Neuronal stem cell (in vitro differentiated cells): ENCODE results near the gene FAM174C.
A peak's percentile ranks its signal among the peaks of the same experiment; 100 is the strongest.

Experiments
- DNase-seq: peaks from one replicate; pipeline ENCODE4 v3.0.0-alpha.2; 2013; ENCODE audit warnings: low spot score
- H2AFZ ChIP-seq: one replicate; pipeline ENCODE4 v1.6.1; 2013; ENCODE audit warnings: mild to moderate bottlenecking, low read length, inconsistent platforms
- H2AK5ac ChIP-seq: 2 replicates; pipeline ENCODE4 v1.6.1; 2013; ENCODE audit warnings: low read depth, mild to moderate bottlenecking, inconsistent platforms, low read length, moderate library complexity, mixed read lengths
- H2BK120ac ChIP-seq: 2 replicates; pipeline ENCODE4 v1.6.1; 2013; ENCODE audit warnings: low read depth, mild to moderate bottlenecking, inconsistent platforms, low read length, moderate library complexity, mixed read lengths
- H2BK12ac ChIP-seq: one replicate; pipeline ENCODE4 v1.6.1; 2013; ENCODE audit warnings: low read length, inconsistent platforms
- H2BK15ac ChIP-seq: 2 replicates; pipeline ENCODE4 v1.6.1; 2013; ENCODE audit warnings: mild to moderate bottlenecking, low read length, inconsistent platforms, mixed read lengths
- H2BK5ac ChIP-seq: one replicate; pipeline ENCODE4 v1.6.1; 2013; ENCODE audit warnings: inconsistent platforms, mild to moderate bottlenecking, low read length, moderate library complexity
- H3K14ac ChIP-seq: one replicate; pipeline ENCODE4 v1.6.1; 2013; ENCODE audit warnings: low read length, inconsistent platforms
- H3K18ac ChIP-seq: 2 replicates; pipeline ENCODE4 v1.6.1; 2013; ENCODE audit warnings: low read length, inconsistent platforms
- H3K23ac ChIP-seq: 2 replicates; pipeline ENCODE4 v1.6.1; 2013; ENCODE audit warnings: low read depth, mild to moderate bottlenecking, mixed read lengths, low read length, inconsistent platforms; ENCODE audit not compliant: poor library complexity
- H3K27ac ChIP-seq: replicated peaks from 3 replicates; pipeline ENCODE4 v1.5.1; 2013; ENCODE audit warnings: low read length, inconsistent platforms
- H3K27me3 ChIP-seq, 3 experiments: 2 replicates each; pipeline ENCODE4 v1.6.1; 2013; ENCODE audit warnings: low read length in 3 of 3, mild to moderate bottlenecking in 2 of 3, inconsistent platforms in 1 of 3, low read depth in 1 of 3, mixed read lengths in 1 of 3, moderate library complexity in 1 of 3; ENCODE audit not compliant: control insufficient read depth in 3 of 3, insufficient read depth in 3 of 3
- H3K36me3 ChIP-seq, 2 donors: replicated peaks in 1 of 2; 2 replicates each; pipeline ENCODE4 v1.6.1; 2013; ENCODE audit warnings: low read length in 2 of 2; ENCODE audit not compliant: control insufficient read depth in 2 of 2, insufficient read depth in 2 of 2
- H3K4ac ChIP-seq: 2 replicates; pipeline ENCODE4 v1.6.1; 2013; ENCODE audit warnings: inconsistent platforms, mild to moderate bottlenecking, low read length, moderate library complexity
- H3K4me1 ChIP-seq, 2 donors: 1 replicate in 1 of 2; 2 replicates in 1 of 2; pipeline ENCODE4 v1.6.1; 2013; ENCODE audit warnings: low read length in 2 of 2, low read depth in 1 of 2; ENCODE audit not compliant: control insufficient read depth in 2 of 2, insufficient read depth in 1 of 2
- H3K4me2 ChIP-seq: one replicate; pipeline ENCODE4 v1.6.1; 2013; ENCODE audit warnings: mild to moderate bottlenecking, low read length, inconsistent platforms; ENCODE audit not compliant: insufficient read depth, poor library complexity, severe bottlenecking
- H3K4me3 ChIP-seq, 2 donors: 2 replicates each; pipeline ENCODE4 v1.5.1; 2013; ENCODE audit warnings: low read length in 2 of 2, mild to moderate bottlenecking in 2 of 2, inconsistent platforms in 1 of 2, moderate library complexity in 1 of 2
- H3K79me1 ChIP-seq: one replicate; pipeline ENCODE4 v1.6.1; 2013; ENCODE audit warnings: low read depth, mild to moderate bottlenecking, inconsistent platforms, low read length, moderate library complexity
- H3K9ac ChIP-seq: one replicate; pipeline ENCODE4 v1.6.1; 2013; ENCODE audit warnings: mild to moderate bottlenecking, low read depth, low read length, inconsistent platforms; ENCODE audit not compliant: poor library complexity
- H3K9me3 ChIP-seq, 2 donors: replicated peaks in 1 of 2; 2 replicates each; pipeline versions ENCODE3 to v1.6.1; 2013; ENCODE audit warnings: low read length in 2 of 2, mild to moderate bottlenecking in 2 of 2, inconsistent platforms in 1 of 2, low read depth in 1 of 2, mixed read lengths in 1 of 2, moderate library complexity in 1 of 2; ENCODE audit not compliant: control insufficient read depth in 2 of 2, insufficient read depth in 1 of 2
- H4K8ac ChIP-seq: one replicate; pipeline ENCODE4 v1.6.1; 2013; ENCODE audit warnings: low read depth, mild to moderate bottlenecking, inconsistent platforms, low read length, moderate library complexity
- H4K91ac ChIP-seq: one replicate; pipeline ENCODE4 v1.6.1; 2013; ENCODE audit warnings: low read length, low read depth, mild to moderate bottlenecking, inconsistent platforms; ENCODE audit not compliant: poor library complexity
- WGBS, 2 donors: extraction: QIAGEN DNeasy Blood & Tissue Kit; methylation state at CpG; one replicate each; pipeline ENCODE4 v1.1.7; 2013; ENCODE audit warnings: missing lambda C conversion rate in 2 of 2, mixed read lengths in 1 of 2; ENCODE audit not compliant: insufficient read length in 2 of 2, insufficient replicate concordance in 1 of 2; ENCODE audit errors: extremely low coverage in 2 of 2; 5-methylcytosine and 5-hydroxymethylcytosine counted together

Gene FAM174C

GRCh38 chr19:1321539-1321938 lies 46.2 kb downstream of the FAM174C start:
- H3K27ac ChIP-seq: no peak overlapping the region
- H3K9me3 ChIP-seq: no peaks in the 10 kb centered on the region
- peak overlapping the region; percentile 24 for H3K4ac ChIP-seq
- H2AFZ ChIP-seq: no peak overlapping the region
- peak overlapping the region; percentile 38 for H3K18ac ChIP-seq
- peak overlapping the region; percentile 61 for H3K14ac ChIP-seq
- DNase-seq: no peak
- peaks cover 0 to 35% (median 1%) of the 10 kb centered on the region in 3 experiments for H3K27me3 ChIP-seq
- no peak overlapping the region for H3K23ac ChIP-seq
- H3K4me2 ChIP-seq: no peak overlapping the region
- peak overlapping the region in 1 of 2 donors; percentile 51 for H3K4me3 ChIP-seq
- H2AK5ac ChIP-seq: peak overlapping the region; percentile 76
- no CpG with 5 or more reads among the region's 9 CpGs for WGBS, 2 donors
- no peaks in the 10 kb centered on the region for H3K79me1 ChIP-seq
- H4K91ac ChIP-seq: no peak overlapping the region
- peak overlapping the region; percentile 44 for H2BK12ac ChIP-seq
- no peak overlapping the region for H4K8ac ChIP-seq
- no peak overlapping the region for H3K9ac ChIP-seq
- no peaks in the 10 kb centered on the region for H3K36me3 ChIP-seq
- H2BK15ac ChIP-seq: peak overlapping the region; percentile 69
- no peak overlapping the region for H2BK5ac ChIP-seq
- no peak overlapping the region for H2BK120ac ChIP-seq
- peaks cover 9 to 11% of the 10 kb centered on the region in 2 donors for H3K4me1 ChIP-seq

GRCh38 chr19:1322198-1322981 lies 47.1 kb downstream of the FAM174C start:
- Histone ChIP-seq H3K27ac (no peak overlapping the region), H3K4me1 (peaks cover 9 to 11% of the 10 kb centered on the region in 2 donors), H3K4me2 (no peak overlapping the region), H3K36me3 (no peaks in the 10 kb centered on the region), H3K14ac (no peak overlapping the region), H2BK5ac (peak overlapping the region; percentile 24), H3K4ac (no peak overlapping the region), H2BK120ac (no peak overlapping the region), H4K91ac (no peak overlapping the region), H4K8ac (no peak overlapping the region), H3K4me3 (no peak overlapping the region), H3K23ac (no peak overlapping the region), H3K9ac (no peak overlapping the region), H3K9me3 (no peaks in the 10 kb centered on the region), H3K79me1 (no peaks in the 10 kb centered on the region), H2BK12ac (peak overlapping the region; percentile 73), H2AFZ (no peak overlapping the region), H2AK5ac (peak overlapping the region; percentile 71), H3K27me3 (peaks cover 0 to 26% (median 0%) of the 10 kb centered on the region in 3 experiments), H3K18ac (peak overlapping the region; percentile 72), H2BK15ac (peak overlapping the region; percentile 93)
- DNase-seq: no peak
- WGBS, 2 donors: no CpG with 5 or more reads among the region's 16 CpGs

DNA sequence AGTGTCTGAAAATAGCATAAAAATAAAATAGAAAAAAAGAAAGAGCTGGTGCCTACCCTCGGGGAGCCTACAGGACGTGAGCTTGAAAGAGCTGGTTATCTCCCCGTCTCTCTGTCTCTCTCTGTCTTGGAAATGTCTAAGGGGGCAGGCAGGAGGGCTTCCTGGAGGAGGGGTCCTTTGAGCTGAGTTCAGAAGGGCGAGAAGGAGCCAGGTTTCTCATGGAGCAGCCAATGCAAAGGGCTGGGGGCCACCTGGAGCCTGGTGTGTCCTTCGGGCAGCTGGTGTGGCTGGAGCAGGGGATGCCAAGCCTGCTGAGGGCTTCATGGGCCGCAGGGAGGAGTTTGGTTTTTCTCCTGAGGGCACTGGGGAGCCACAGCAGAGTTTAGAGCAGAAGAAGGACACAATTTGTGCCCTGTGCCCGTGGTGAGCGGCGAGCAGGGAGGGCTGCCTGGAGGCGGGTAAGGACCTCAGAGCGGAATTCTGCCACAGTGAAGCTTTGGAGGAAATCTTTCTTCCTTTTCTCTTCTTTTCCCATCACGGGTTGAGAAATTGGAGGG lies 49.0 kb downstream of the FAM174C start:
- peak overlapping the region; percentile 86 for H2AK5ac ChIP-seq
- H3K79me1 ChIP-seq: no peaks in the 10 kb centered on the region
- peak overlapping the region; percentile 24 for H2BK5ac ChIP-seq
- no peak overlapping the region for H3K14ac ChIP-seq
- no peak overlapping the region for H4K91ac ChIP-seq
- no peak for DNase-seq
- no peak overlapping the region for H3K18ac ChIP-seq
- H3K9me3 ChIP-seq: no peaks in the 10 kb centered on the region
- H3K27ac ChIP-seq: no peak overlapping the region
- H3K27me3 ChIP-seq: peaks cover 0 to 8% (median 0%) of the 10 kb centered on the region in 3 experiments
- H2BK12ac ChIP-seq: no peak overlapping the region
- peaks cover 2 to 3% of the 10 kb centered on the region in 2 donors for H3K4me1 ChIP-seq
- no peak overlapping the region for H3K4ac ChIP-seq
- H2BK15ac ChIP-seq: peak overlapping the region; percentile 98
- H3K23ac ChIP-seq: no peak overlapping the region
- no peak overlapping the region for H3K4me3 ChIP-seq
- WGBS, 2 donors: no CpG with 5 or more reads among the region's 12 CpGs
- H2BK120ac ChIP-seq: peak overlapping the region; percentile 41
- no peak overlapping the region for H3K4me2 ChIP-seq
- no peaks in the 10 kb centered on the region for H3K36me3 ChIP-seq
- H4K8ac ChIP-seq: no peak overlapping the region
- no peak overlapping the region for H2AFZ ChIP-seq
- no peak overlapping the region for H3K9ac ChIP-seq

GRCh38 chr19:1324806-1325567 lies 49.7 kb downstream of the FAM174C start:
- H3K4me2 ChIP-seq: no peak overlapping the region
- DNase-seq: no peak

More at GRCh38 chr19:1324806-1325567, 49.7 kb downstream of the FAM174C start:
- H4K8ac ChIP-seq: no peak overlapping the region
- no peak overlapping the region for H3K23ac ChIP-seq
- peak overlapping the region; percentile 24 for H2BK5ac ChIP-seq
- no peaks in the 10 kb centered on the region for H3K9me3 ChIP-seq
- WGBS, 2 donors: no CpG with 5 or more reads among the region's 66 CpGs
- no peak overlapping the region for H2AFZ ChIP-seq
- no peak overlapping the region for H3K4me3 ChIP-seq
- peak overlapping the region; percentile 89 for H3K18ac ChIP-seq
- H3K27me3 ChIP-seq: peaks cover 0 to 6% (median 0%) of the 10 kb centered on the region in 3 experiments
- peaks cover 2 to 3% of the 10 kb centered on the region in 2 donors for H3K4me1 ChIP-seq
- peak overlapping the region; percentile 98 for H2BK15ac ChIP-seq
- no peak overlapping the region for H3K9ac ChIP-seq
- peak overlapping the region; percentile 89 for H3K14ac ChIP-seq
- no peaks in the 10 kb centered on the region for H3K36me3 ChIP-seq
- no peak overlapping the region for H2BK12ac ChIP-seq
- H2AK5ac ChIP-seq: peak overlapping the region; percentile 94
- no peak overlapping the region for H3K4ac ChIP-seq
- no peaks in the 10 kb centered on the region for H3K79me1 ChIP-seq
- H3K27ac ChIP-seq: no peak overlapping the region
- H4K91ac ChIP-seq: no peak overlapping the region
- H2BK120ac ChIP-seq: peak overlapping the region; percentile 41
